ENCODE results near the gene RAPGEF4.

RAPGEF4 gene

DNA sequence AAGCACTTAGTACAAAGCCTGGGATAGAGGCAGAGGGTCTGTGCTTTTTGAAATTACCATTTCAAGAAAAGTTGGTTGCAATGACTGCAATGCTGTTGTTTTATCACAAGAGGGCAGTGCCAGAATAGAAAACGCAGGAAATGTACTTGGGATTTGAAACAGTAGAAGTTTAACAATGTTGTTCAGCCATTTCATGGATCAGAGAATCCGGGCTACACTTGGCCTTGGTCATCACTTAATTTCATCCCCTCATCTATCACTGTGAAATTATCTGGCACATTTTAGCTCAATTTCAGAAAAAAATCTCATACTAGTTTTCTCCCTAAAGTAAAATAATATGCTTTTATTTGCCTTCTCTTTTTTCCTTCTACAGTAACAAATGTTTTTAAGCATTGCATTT lies 70.8 kb downstream of the RAPGEF4 start:
- ATAC-seq (replicated peaks) (no peak), DNase-seq (no peak)
- Mint-ChIP-seq H3K4me3 (no peak overlapping the region), H3K4me1 (ENCODE audit: low read depth in 2 of 2) (no peaks in the 10 kb centered on the region), H3K27me3 (peaks cover 18 to 21% of the 10 kb centered on the region in 2 donors), H3K36me3 (ENCODE audit: insufficient read depth) (no peaks in the 10 kb centered on the region), H3K9me3 (no peaks in the 10 kb centered on the region), H3K27ac (no peak overlapping the region)

DNA sequence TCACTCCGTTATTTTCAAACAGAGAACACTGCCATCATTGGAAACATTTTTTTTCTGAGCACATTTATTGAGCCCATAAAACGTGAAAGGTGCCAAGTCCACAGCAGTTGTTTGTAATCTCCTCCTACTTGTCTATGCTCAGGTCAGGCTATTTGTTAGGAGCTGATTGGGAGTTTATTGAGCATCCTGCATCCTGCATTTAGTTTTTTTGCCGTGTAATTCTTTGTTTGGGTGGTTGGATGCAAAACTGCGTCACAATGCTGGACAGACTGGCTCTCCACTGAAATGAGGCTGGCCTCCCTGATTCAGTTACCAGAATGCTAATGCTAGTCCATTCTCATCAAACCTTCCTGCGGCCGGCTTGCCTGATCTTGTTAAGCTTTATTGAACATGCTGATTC lies 71.4 kb downstream of the RAPGEF4 start:
- Mint-ChIP-seq H3K27me3 (peaks cover 13 to 21% of the 10 kb centered on the region in 2 donors), H3K4me3 (no peak overlapping the region), H3K27ac (no peak overlapping the region), H3K4me1 (ENCODE audit: low read depth in 2 of 2) (no peaks in the 10 kb centered on the region), H3K36me3 (ENCODE audit: insufficient read depth) (no peaks in the 10 kb centered on the region), H3K9me3 (no peaks in the 10 kb centered on the region)
- ATAC-seq (replicated peaks) (no peak), DNase-seq (no peak)

DNA sequence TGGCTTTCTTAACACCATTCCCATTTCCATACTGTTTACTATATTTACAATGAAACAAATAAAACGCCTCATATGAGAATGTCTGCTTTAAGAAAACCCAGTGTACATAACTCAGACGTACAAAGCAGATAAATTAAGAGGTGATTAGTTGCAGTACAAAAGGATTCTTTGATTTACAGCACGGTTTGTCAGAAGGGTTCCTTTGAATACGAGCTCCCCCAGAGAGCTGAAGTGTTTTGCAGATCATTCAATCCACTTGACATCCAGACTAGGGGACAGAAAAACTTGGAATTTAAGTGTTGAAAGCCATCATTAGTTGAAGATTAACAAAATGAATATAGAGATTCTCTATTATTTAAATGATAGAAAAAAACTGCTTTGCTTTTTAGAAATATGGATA lies 72.5 kb downstream of the RAPGEF4 start:
- H3K36me3 Mint-ChIP-seq (ENCODE audit: insufficient read depth): no peaks in the 10 kb centered on the region
- no peak overlapping the region for H3K27ac Mint-ChIP-seq
- H3K4me3 Mint-ChIP-seq: no peak overlapping the region

DNA sequence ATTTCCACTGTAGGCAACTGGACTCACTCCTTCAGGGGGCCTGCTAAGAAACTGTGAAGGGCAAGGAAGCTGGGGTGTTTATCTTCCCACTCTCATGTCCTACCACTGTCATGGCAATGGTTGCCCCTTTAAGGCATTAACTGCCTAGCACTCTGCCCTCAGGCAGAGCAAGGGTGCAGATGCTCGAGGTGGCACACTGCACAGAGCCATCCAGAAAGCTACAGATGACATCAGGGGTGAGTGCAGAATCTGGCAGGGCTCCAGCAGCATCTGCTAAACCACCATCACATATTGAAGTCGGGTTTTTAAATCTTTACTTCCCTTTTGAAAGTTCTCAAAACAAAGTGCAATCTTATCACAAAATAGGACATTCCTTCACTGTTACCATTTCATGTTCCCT lies 75.4 kb downstream of the RAPGEF4 start:
- DNase-seq: no peak
- H3K27ac Mint-ChIP-seq: no peak overlapping the region

More for the DNA sequence above, 72.5 kb downstream of the RAPGEF4 start:
- no peaks in the 10 kb centered on the region for H3K4me1 Mint-ChIP-seq (ENCODE audit: low read depth in 2 of 2)
- DNase-seq (no peak), ATAC-seq (replicated peaks) (no peak)
- peaks cover 11 to 25% of the 10 kb centered on the region in 2 donors for H3K27me3 Mint-ChIP-seq
- H3K9me3 Mint-ChIP-seq: no peaks in the 10 kb centered on the region

DNA sequence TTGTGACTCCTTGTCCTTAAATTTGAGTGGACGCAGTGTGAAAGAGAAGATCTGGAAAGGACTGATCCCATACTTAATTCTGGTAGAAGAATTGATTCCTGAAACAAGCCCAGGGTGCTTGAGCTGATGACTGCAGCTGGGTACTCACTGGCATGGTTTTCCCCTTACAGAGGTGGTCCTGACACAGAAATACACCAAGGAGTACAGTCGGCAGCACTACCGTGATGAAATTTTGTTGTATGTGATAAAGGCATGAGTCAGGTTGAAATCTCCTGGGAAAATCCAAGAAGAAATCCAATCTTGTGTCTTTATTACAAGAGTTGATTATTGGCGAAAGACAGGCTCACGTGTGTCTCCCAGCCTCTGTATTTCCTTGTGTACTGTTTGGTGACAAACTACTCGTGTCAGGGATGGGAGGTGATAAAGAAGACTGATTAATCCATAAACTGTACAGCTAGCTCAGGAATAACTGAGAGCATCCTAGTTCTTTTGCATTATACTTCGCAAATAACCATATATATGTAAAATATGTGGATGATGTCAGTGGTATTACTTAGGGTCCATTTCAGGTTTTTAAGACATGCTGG lies 76.6 kb downstream of the RAPGEF4 start:
- no peak for DNase-seq
- H3K27me3 Mint-ChIP-seq: peaks cover 20 to 30% of the 10 kb centered on the region in 2 donors
- no peaks in the 10 kb centered on the region for H3K4me1 Mint-ChIP-seq (ENCODE audit: low read depth in 2 of 2)
- no peaks in the 10 kb centered on the region for H3K9me3 Mint-ChIP-seq
- no peak overlapping the region for H3K4me3 Mint-ChIP-seq
- ATAC-seq (replicated peaks): no peak
- no peak overlapping the region for H3K27ac Mint-ChIP-seq
- no peaks in the 10 kb centered on the region for H3K36me3 Mint-ChIP-seq (ENCODE audit: insufficient read depth)

More for the DNA sequence above, 75.4 kb downstream of the RAPGEF4 start:
- Mint-ChIP-seq H3K27me3 (peaks cover 20 to 30% of the 10 kb centered on the region in 2 donors), H3K4me1 (ENCODE audit: low read depth in 2 of 2) (no peaks in the 10 kb centered on the region), H3K36me3 (ENCODE audit: insufficient read depth) (no peaks in the 10 kb centered on the region), H3K4me3 (no peak overlapping the region), H3K9me3 (no peaks in the 10 kb centered on the region)
- ATAC-seq (replicated peaks): no peak

DNA sequence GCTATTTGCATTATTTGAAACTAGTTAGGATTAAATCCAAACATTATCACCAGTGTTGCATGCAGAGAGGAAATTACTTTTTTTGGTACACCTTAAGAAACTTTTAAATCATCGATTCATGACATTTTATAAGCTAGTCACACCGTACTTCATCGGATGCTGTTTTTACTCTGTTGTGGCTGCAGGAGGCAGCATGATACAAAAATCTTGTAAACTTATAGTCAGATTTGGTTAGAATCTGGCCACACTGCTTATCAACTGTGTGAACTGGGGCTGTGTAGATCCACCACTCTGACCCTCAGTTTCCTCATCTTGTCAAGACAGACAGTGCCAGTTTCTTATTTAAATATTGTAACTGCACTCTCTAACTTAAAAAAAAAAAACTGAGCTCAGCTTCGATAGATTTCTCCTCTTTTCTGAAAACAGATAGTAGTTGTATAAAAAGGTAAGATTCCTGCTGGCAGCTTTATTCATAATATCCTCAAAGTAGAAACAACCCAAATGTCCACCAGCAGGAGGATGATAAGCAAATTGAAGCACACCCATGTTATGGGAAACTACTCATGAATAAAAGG lies 77.8 kb downstream of the RAPGEF4 start:
- ATAC-seq (replicated peaks) (no peak), DNase-seq (no peak)
- no peak overlapping the region for H3K27ac Mint-ChIP-seq
- H3K36me3 Mint-ChIP-seq (ENCODE audit: insufficient read depth): no peaks in the 10 kb centered on the region
- no peak overlapping the region for H3K4me3 Mint-ChIP-seq
- peaks cover 20 to 30% of the 10 kb centered on the region in 2 donors for H3K27me3 Mint-ChIP-seq
- no peaks in the 10 kb centered on the region for H3K4me1 Mint-ChIP-seq (ENCODE audit: low read depth in 2 of 2)
- H3K9me3 Mint-ChIP-seq: no peaks in the 10 kb centered on the region

DNA sequence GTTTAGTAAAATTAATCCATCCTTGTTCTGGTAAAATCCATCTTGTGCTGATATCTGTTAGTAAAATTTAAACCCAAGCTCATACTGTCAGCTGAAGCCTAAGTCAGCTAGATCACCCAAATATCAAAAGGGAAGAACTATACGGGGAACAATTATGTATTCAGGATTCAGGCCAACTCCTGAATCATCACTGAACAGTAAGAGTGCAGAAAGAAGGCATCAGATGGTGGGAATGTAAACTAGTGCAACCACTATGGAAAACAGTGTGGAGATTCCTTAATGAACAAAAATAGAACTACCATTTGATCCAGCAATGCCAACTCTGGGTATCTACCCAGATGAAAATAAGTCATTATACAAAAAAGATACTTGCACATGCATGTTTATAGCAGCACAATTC lies 81.8 kb downstream of the RAPGEF4 start:
- no peak for DNase-seq
- no peaks in the 10 kb centered on the region for H3K4me1 Mint-ChIP-seq (ENCODE audit: low read depth in 2 of 2)
- no peak overlapping the region for H3K27ac Mint-ChIP-seq
- no peak overlapping the region for H3K4me3 Mint-ChIP-seq
- no peak for ATAC-seq (replicated peaks)
- no peaks in the 10 kb centered on the region for H3K9me3 Mint-ChIP-seq
- H3K27me3 Mint-ChIP-seq: peaks cover 16 to 24% of the 10 kb centered on the region in 2 donors
- H3K36me3 Mint-ChIP-seq (ENCODE audit: insufficient read depth): no peaks in the 10 kb centered on the region

DNA sequence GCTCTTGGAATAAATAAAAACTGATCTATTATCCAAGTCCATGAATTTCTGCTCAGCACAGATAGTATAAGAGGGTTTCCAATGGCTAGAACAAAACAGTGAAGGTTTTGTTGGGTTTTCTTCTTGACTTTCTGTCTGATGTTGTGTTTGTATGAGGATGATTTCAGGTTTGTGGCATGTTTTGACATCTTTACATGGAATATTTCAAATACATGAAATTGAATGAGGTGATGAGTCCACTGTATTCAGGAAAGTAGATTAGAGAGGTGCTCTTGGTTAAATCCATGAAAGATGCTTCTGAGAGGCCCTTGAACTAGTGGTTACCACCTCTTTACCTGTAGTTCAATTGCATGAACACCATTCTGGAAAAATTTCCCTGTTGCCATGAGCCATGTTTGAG lies 84.3 kb downstream of the RAPGEF4 start:
- Mint-ChIP-seq H3K36me3 (ENCODE audit: insufficient read depth) (no peaks in the 10 kb centered on the region), H3K4me1 (ENCODE audit: low read depth in 2 of 2) (no peaks in the 10 kb centered on the region), H3K4me3 (no peak overlapping the region), H3K27me3 (peaks cover 0 to 38% of the 10 kb centered on the region in 2 donors), H3K9me3 (no peaks in the 10 kb centered on the region), H3K27ac (no peak overlapping the region)
- no peak for ATAC-seq (replicated peaks)
- DNase-seq: no peak

DNA sequence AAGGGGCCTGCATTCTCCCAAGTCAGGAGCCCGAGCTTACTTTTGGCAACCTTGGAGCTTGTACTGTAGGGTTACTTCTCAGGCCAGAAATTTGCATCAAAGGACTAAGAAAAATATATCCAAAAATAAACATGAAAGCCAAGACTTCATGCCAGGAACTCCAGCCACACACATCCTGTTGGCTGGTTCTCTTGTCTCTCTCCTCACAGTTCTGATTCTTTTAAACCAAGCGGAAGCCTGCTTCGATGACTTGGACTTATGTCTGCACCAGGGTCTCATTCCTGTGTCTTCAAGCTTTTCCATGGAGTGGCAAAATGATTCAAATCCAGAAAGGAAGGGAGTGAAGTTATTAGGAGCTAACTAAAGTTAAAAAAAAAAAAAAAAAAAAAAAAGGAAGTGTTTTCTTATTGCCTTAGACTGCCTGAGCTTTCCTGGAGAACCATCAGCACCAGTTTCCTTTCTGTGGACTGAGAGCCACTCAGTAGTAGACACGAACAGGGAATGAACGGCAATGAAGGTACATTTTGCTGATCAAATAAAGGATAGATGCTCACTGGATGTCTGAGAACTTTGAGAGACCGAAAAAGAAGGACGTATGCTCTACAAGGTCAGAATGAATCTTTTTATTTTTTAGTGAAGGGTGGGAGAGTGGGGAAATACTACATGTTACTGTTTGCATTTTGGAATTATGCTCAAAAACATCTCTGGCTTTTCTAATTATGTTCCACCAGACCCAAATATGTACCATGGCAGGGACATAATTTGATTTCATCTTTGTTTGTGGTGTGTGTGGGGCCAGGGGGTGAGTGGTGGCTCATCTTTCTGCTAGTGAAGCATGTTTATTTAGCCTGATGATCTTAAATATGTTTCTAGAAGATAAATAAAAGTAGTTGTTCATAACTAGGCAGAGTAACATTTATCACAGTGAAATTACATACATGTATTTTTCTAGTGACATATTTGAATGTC lies 86.0 kb downstream of the RAPGEF4 start:
- H3K27me3 Mint-ChIP-seq: peaks cover 4 to 47% of the 10 kb centered on the region in 2 donors
- H3K36me3 Mint-ChIP-seq (ENCODE audit: insufficient read depth): peaks cover 2% of the 10 kb centered on the region
- no peak for DNase-seq
- ATAC-seq (replicated peaks): no peak
- no peaks in the 10 kb centered on the region for H3K4me1 Mint-ChIP-seq (ENCODE audit: low read depth in 2 of 2)
- H3K27ac Mint-ChIP-seq: no peak overlapping the region
- H3K4me3 Mint-ChIP-seq: no peak overlapping the region
- H3K9me3 Mint-ChIP-seq: no peaks in the 10 kb centered on the region

DNA sequence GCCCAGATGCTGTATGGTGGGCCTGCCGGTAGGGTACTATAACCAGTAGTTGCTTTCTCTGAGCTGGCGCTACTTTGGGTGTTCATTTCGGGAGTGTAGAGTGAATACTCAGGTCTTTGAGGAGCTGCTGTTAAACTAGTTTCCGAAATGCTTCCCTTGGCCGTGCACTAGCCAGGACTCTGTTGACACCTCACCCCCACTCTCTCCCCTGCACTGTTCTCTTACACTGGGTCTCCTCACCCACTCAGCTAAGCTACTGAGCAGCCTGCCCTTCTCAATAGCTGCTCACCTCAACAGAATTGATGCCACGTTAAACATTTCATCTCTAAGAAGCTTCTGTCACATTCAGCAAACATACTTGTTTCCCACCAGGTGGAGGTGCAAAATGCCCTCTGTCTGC lies 86.9 kb downstream of the RAPGEF4 start:
- no peaks in the 10 kb centered on the region for H3K4me1 Mint-ChIP-seq (ENCODE audit: low read depth in 2 of 2)
- H3K9me3 Mint-ChIP-seq: no peaks in the 10 kb centered on the region
- no peak for ATAC-seq (replicated peaks)
- H3K36me3 Mint-ChIP-seq (ENCODE audit: insufficient read depth): peaks cover 2% of the 10 kb centered on the region
- DNase-seq: no peak
- no peak overlapping the region for H3K27ac Mint-ChIP-seq
- no peak overlapping the region for H3K4me3 Mint-ChIP-seq
- H3K27me3 Mint-ChIP-seq: peaks cover 8 to 51% of the 10 kb centered on the region in 2 donors

DNA sequence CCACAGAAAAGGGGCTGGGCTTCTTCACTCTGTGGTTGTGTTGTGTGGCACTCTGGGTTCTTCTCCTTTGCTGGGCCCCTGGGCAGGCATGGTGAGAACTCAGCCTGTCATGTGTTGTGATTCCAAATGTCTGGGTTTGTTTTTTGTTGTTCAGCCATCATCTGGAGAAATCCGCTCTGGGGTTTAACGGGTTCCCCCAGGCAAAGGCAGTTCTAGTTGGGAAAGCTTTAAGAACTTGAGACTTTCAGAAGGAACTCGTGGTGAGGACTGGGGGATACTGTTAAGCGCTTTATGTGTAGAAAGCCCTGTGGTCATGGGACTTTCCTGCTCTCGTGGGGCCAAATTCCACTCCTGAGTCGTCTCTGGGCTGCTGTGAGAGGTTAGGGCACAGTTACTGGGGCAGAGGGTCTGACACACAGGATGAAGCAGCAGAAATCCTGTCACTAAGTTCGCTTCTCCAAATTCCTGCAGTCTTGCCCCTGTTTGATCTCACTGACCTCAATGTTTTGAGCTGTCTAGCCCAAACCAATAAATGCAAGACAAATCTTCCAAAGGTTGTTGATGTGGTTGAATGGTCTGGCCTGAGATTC lies 87.7 kb downstream of the RAPGEF4 start:
- no peak for ATAC-seq (replicated peaks)
- no peak for DNase-seq
- H3K4me3 Mint-ChIP-seq: no peak overlapping the region
- H3K4me1 Mint-ChIP-seq (ENCODE audit: low read depth in 2 of 2): no peaks in the 10 kb centered on the region
- no peaks in the 10 kb centered on the region for H3K9me3 Mint-ChIP-seq
- no peak overlapping the region for H3K27ac Mint-ChIP-seq
- peaks cover 8 to 57% of the 10 kb centered on the region in 2 donors for H3K27me3 Mint-ChIP-seq
- H3K36me3 Mint-ChIP-seq (ENCODE audit: insufficient read depth): peaks cover 2% of the 10 kb centered on the region

DNA sequence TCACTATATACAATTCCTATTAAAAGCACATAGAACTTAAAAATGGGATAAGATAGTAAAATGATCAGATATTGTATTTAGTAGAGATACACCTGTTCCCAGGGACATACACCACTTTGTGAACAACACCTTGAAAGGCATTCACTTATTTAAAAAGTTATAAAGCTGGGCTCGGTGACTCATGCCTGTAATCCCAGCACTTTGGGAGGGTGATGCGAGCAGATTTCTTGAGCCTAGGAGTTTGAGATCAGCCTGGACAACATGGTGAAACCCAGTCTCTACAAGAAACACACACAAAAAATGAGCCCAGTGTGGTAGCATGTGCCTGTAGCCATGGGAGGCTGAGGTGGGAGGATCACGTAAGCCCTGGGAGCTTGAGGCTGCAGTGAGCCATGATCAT lies 90.9 kb downstream of the RAPGEF4 start:
- ATAC-seq (replicated peaks) (no peak), DNase-seq (no peak)
- Mint-ChIP-seq H3K4me1 (ENCODE audit: low read depth in 2 of 2) (no peaks in the 10 kb centered on the region), H3K9me3 (no peaks in the 10 kb centered on the region), H3K27ac (no peak overlapping the region), H3K36me3 (ENCODE audit: insufficient read depth) (peaks cover 2% of the 10 kb centered on the region), H3K4me3 (no peak overlapping the region), H3K27me3 (peaks cover 8 to 61% of the 10 kb centered on the region in 2 donors)

DNA sequence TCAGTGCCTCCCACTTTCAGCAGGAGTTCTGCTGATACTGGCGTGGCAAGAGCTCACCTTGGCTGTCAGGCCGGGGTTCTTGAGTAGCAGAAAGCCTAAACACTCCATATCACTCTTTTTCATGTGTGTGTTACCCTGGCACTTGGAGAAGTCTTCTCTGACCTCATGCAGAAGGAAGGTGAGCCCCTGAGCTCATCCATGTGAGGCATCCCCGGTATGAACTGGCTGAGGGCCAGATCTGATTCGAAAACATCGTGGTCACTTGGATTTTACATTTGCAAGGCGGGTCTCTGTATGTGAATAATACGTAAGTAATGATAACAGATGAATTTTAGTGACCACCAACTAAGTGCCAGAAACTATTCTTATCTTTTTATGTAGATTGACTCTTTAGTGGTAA lies 93.6 kb downstream of the RAPGEF4 start:
- no peak overlapping the region for H3K27ac Mint-ChIP-seq
- no peak for ATAC-seq (replicated peaks)
- H3K4me3 Mint-ChIP-seq: no peak overlapping the region
- H3K9me3 Mint-ChIP-seq: no peaks in the 10 kb centered on the region
- peaks cover 2% of the 10 kb centered on the region for H3K36me3 Mint-ChIP-seq (ENCODE audit: insufficient read depth)
- peaks cover 8 to 35% of the 10 kb centered on the region in 2 donors for H3K27me3 Mint-ChIP-seq
- no peak for DNase-seq
- H3K4me1 Mint-ChIP-seq (ENCODE audit: low read depth in 2 of 2): no peaks in the 10 kb centered on the region
